H9 (cell line): ENCODE measurements around the gene TNS2. TPM values are rescaled to one million over a fixed set of nuclear protein-coding genes. Genes with fewer than 3 reads are reported as not detected.
"Not testable (repeated sequence)": the region's sequence is repeated elsewhere in the genome, so short reads cannot be mapped to it uniquely, and the experiment has no call there.

Source experiments
- DNase-seq: peaks from one replicate; pipeline ENCODE4 v3.0.0-alpha.2; 2017
- H2AFZ ChIP-seq: one replicate; pipeline ENCODE4 v1.6.1; 2013; ENCODE audit warnings: mild to moderate bottlenecking, low read length, control low read depth, moderate library complexity
- H2AK5ac ChIP-seq: 2 replicates; pipeline ENCODE4 v1.6.1; 2013; ENCODE audit warnings: low read length, control low read depth, mixed read lengths; ENCODE audit not compliant: insufficient read length
- H2BK120ac ChIP-seq: one replicate; pipeline ENCODE4 v1.6.1; 2013; ENCODE audit warnings: low read depth, mild to moderate bottlenecking, low read length, control low read depth, inconsistent platforms; ENCODE audit not compliant: poor library complexity, severe bottlenecking
- H2BK12ac ChIP-seq: 2 replicates; pipeline ENCODE4 v1.6.1; 2013; ENCODE audit warnings: low read length, control low read depth, mixed read lengths, low read depth; ENCODE audit not compliant: insufficient read length
- H2BK15ac ChIP-seq: 2 replicates; pipeline ENCODE4 v1.6.1; 2013; ENCODE audit warnings: low read depth, low read length, control low read depth
- H2BK20ac ChIP-seq: one replicate; pipeline ENCODE4 v1.6.1; 2013; ENCODE audit warnings: low read depth, mild to moderate bottlenecking, low read length, control low read depth, inconsistent platforms; ENCODE audit not compliant: poor library complexity, severe bottlenecking
- H2BK5ac ChIP-seq: 2 replicates; pipeline ENCODE4 v1.6.1; 2013; ENCODE audit warnings: low read length, control low read depth, mixed read lengths; ENCODE audit not compliant: insufficient read length
- H3K14ac ChIP-seq: 2 replicates; pipeline ENCODE4 v1.6.1; 2013; ENCODE audit warnings: low read length, control low read depth; ENCODE audit not compliant: insufficient read depth
- H3K18ac ChIP-seq: 2 replicates; pipeline ENCODE4 v1.6.1; 2013; ENCODE audit warnings: low read depth, mild to moderate bottlenecking, mixed read lengths, low read length, control low read depth; ENCODE audit not compliant: insufficient read length
- H3K23ac ChIP-seq: 2 replicates; pipeline ENCODE4 v1.6.1; 2013; ENCODE audit warnings: low read length, control low read depth, mixed read lengths, low read depth; ENCODE audit not compliant: insufficient read length
- H3K23me2 ChIP-seq: 2 replicates; pipeline ENCODE4 v1.6.1; 2013; ENCODE audit warnings: low read depth, mild to moderate bottlenecking, mixed read lengths, low read length, control low read depth; ENCODE audit not compliant: insufficient read length, poor library complexity, severe bottlenecking
- H3K27ac ChIP-seq: 2 replicates; pipeline ENCODE4 v1.5.1; 2013; ENCODE audit warnings: low read length, control low read depth, mixed read lengths, low read depth; ENCODE audit not compliant: insufficient read length
- H3K27me3 ChIP-seq: 2 replicates; pipeline ENCODE4 v1.6.1; 2013; ENCODE audit warnings: low read length, control low read depth, inconsistent platforms; ENCODE audit not compliant: insufficient read depth
- H3K4ac ChIP-seq: 2 replicates; pipeline ENCODE4 v1.6.1; 2013; ENCODE audit warnings: low read depth, mild to moderate bottlenecking, control low read depth, inconsistent platforms, low read length, moderate library complexity
- H3K4me1 ChIP-seq: 2 replicates; pipeline ENCODE4 v1.6.1; 2013; ENCODE audit warnings: low read length, control low read depth, inconsistent platforms; ENCODE audit not compliant: insufficient read depth
- H3K4me2 ChIP-seq: 2 replicates; pipeline ENCODE4 v1.6.1; 2013; ENCODE audit warnings: low read length, control low read depth, mixed read lengths; ENCODE audit not compliant: insufficient read length, insufficient read depth
- H3K56ac ChIP-seq: 2 replicates; pipeline ENCODE4 v1.6.1; 2013; ENCODE audit warnings: low read depth, mild to moderate bottlenecking, mixed read lengths, low read length, control low read depth; ENCODE audit not compliant: insufficient read length
- H3K79me1 ChIP-seq: 2 replicates; pipeline ENCODE4 v1.6.1; 2013; ENCODE audit warnings: low read depth, mild to moderate bottlenecking, moderate library complexity, low read length, control low read depth, inconsistent platforms; ENCODE audit not compliant: insufficient read depth, poor library complexity, severe bottlenecking
- H3K79me2 ChIP-seq: 2 replicates; pipeline ENCODE4 v1.6.1; 2013; ENCODE audit warnings: low read length, control low read depth, inconsistent platforms; ENCODE audit not compliant: insufficient read depth
- H3K9ac ChIP-seq: 2 replicates; pipeline ENCODE4 v1.6.1; 2013; ENCODE audit warnings: low read length, control low read depth, mixed read lengths; ENCODE audit not compliant: insufficient read length; ENCODE audit errors: extremely low read depth
- H3K9me3 ChIP-seq: one replicate; pipeline ENCODE4 v1.6.1; 2013; ENCODE audit warnings: low read depth, low read length, inconsistent platforms; ENCODE audit not compliant: control insufficient read depth
- H3T11ph ChIP-seq: one replicate; pipeline ENCODE4 v1.6.1; 2013; ENCODE audit warnings: mild to moderate bottlenecking, low read length, control low read depth, inconsistent platforms
- H4K20me1 ChIP-seq: one replicate; pipeline ENCODE4 v1.6.1; 2013; ENCODE audit not compliant: control insufficient read depth, insufficient read length, insufficient read depth
- H4K5ac ChIP-seq: 2 replicates; pipeline ENCODE4 v1.6.1; 2013; ENCODE audit warnings: low read depth, mild to moderate bottlenecking, mixed read lengths, low read length, control low read depth; ENCODE audit not compliant: insufficient read length
- H4K8ac ChIP-seq: replicated peaks from 2 replicates; pipeline ENCODE4 v1.6.1; 2013; ENCODE audit warnings: low read length, control low read depth, mixed read lengths, low read depth; ENCODE audit not compliant: insufficient read length
- H4K91ac ChIP-seq: 2 replicates; pipeline ENCODE4 v1.6.1; 2013; ENCODE audit warnings: low read depth, mild to moderate bottlenecking, moderate library complexity, mixed read lengths, low read length, control low read depth; ENCODE audit not compliant: insufficient read length
- H3K27ac Mint-ChIP-seq, 3 experiments: 2 replicates in 2 of 3; 3 replicates in 1 of 3; pipeline ENCODE4 v1.8.0; 2020 to 2021; ENCODE audit warnings: mixed read lengths in 3 of 3, mild to moderate bottlenecking in 1 of 3, moderate library complexity in 1 of 3
- H3K27me3 Mint-ChIP-seq: 2 replicates; pipeline ENCODE4 v1.8.0; 2021; ENCODE audit warnings: low read depth, mild to moderate bottlenecking, moderate library complexity, mixed read lengths
- H3K36me3 Mint-ChIP-seq, 3 experiments: 2 replicates in 2 of 3; 3 replicates in 1 of 3; pipeline ENCODE4 v1.8.0; 2020 to 2021; ENCODE audit warnings: low read depth in 3 of 3, mixed read lengths in 3 of 3; ENCODE audit not compliant: insufficient read depth in 1 of 3
- H3K4me1 Mint-ChIP-seq, 2 experiments: 2 replicates each; pipeline ENCODE4 v1.8.0; 2020; ENCODE audit warnings: mixed read lengths in 2 of 2
- H3K4me3 Mint-ChIP-seq, 2 experiments: 2 replicates in 1 of 2; 3 replicates in 1 of 2; pipeline ENCODE4 v1.8.0; 2020 to 2021; ENCODE audit warnings: mild to moderate bottlenecking in 2 of 2, mixed read lengths in 2 of 2, moderate library complexity in 1 of 2
- H3K9me3 Mint-ChIP-seq, 2 experiments: 2 replicates in 1 of 2; 3 replicates in 1 of 2; pipeline ENCODE4 v1.8.0; 2020; ENCODE audit warnings: mild to moderate bottlenecking in 2 of 2, mixed read lengths in 2 of 2, moderate library complexity in 1 of 2
- WGBS: extraction: QIAGEN DNeasy Blood & Tissue Kit; methylation state at CpG from one replicate; pipeline ENCODE4 v1.1.7; 2013; ENCODE audit warnings: missing lambda C conversion rate, low lambda C conversion rate, mixed read lengths; ENCODE audit not compliant: insufficient read length; ENCODE audit errors: extremely low coverage; 5-methylcytosine and 5-hydroxymethylcytosine counted together
- total RNA-seq: library from RNA; stranded (reverse); gene quantifications from 2 replicates; pipeline ENCODE4 v1.2.1, GENCODE V29; 2021

The TNS2 gene
- total RNA-seq, 1 experiment from 2014 or later = 4.5 TPM

GRCh38 chr12:53095596-53095895 lies 45.7 kb downstream of the TNS2 start:
- H3K27me3 Mint-ChIP-seq = peaks cover 79% of the 10 kb centered on the region
- not testable (repeated sequence) for H3K14ac ChIP-seq, H2BK15ac ChIP-seq, H4K5ac ChIP-seq, H3T11ph ChIP-seq, H2BK5ac ChIP-seq, H3K56ac ChIP-seq, H4K8ac ChIP-seq, H3K23ac ChIP-seq, H2BK12ac ChIP-seq, H3K79me1 ChIP-seq, H3K9me3 ChIP-seq, H3K4ac ChIP-seq, H2BK20ac ChIP-seq, H3K79me2 ChIP-seq, H3K27ac ChIP-seq, H3K9me3 Mint-ChIP-seq, H3K18ac ChIP-seq, H4K91ac ChIP-seq, DNase-seq, H4K20me1 ChIP-seq, H2AK5ac ChIP-seq, H3K4me1 ChIP-seq, H2BK120ac ChIP-seq, H3K4me2 ChIP-seq, H2AFZ ChIP-seq, H3K27ac Mint-ChIP-seq, H3K9ac ChIP-seq, H3K27me3 ChIP-seq, H3K36me3 Mint-ChIP-seq, H3K4me3 Mint-ChIP-seq
- no CpG with 5 or more reads among the region's 3 CpGs for WGBS
- H3K23me2 ChIP-seq = peaks cover 24% of the 10 kb centered on the region
- H3K4me1 Mint-ChIP-seq = peaks cover 30 to 42% of the 10 kb centered on the region in 2 experiments
